GM19238 (cell line): ENCODE data around the gene AGRN.
A peak's percentile ranks its signal among the peaks of the same experiment; 100 is the strongest.
"Not testable (repeated sequence)": the region's sequence is repeated elsewhere in the genome, so short reads cannot be mapped to it uniquely, and the experiment has no call there.

Source experiments
- DNase-seq: peaks from one replicate; pipeline ENCODE4 v3.0.0; 2011; ENCODE audit warnings: low spot score; ENCODE audit not compliant: insufficient read length

Gene AGRN

DNA sequence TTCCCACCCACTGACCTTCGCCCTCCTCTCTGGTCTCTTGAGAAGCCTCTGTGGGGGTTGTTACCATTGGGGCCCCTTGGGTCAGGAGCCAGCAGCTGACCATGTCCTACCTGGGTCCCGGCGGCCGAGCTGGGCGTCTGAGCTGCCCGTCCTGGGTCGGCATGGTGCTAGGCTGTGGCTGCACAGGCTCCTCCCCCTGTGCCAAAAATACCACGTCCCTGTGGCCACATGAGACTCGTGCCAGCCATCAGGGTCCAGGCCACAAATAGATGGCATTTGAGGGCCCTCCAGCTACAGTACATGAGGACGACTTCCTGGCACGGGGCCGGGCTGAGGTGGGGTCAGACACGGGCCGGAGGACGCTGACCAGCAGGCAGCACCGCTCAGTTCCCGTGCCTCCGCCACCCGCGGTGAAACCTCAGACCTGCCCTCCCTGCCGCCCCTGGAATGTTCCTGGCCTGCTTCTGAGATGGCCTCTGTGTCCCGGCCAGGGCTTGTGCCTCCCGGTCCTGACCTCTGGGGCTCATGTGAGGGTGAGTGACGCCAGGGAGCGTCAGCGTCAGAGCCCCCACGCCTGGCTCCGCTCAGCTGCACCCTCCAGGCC is 37.9 kb upstream of the AGRN start, which contains the start of gene PERM1:
PERM1 (minus strand) TSS at position 139 of the 604 bp plus-strand sequence. CDS start 1,064 bp downstream, outside the sequence.
- DNase-seq, result no peak

DNA sequence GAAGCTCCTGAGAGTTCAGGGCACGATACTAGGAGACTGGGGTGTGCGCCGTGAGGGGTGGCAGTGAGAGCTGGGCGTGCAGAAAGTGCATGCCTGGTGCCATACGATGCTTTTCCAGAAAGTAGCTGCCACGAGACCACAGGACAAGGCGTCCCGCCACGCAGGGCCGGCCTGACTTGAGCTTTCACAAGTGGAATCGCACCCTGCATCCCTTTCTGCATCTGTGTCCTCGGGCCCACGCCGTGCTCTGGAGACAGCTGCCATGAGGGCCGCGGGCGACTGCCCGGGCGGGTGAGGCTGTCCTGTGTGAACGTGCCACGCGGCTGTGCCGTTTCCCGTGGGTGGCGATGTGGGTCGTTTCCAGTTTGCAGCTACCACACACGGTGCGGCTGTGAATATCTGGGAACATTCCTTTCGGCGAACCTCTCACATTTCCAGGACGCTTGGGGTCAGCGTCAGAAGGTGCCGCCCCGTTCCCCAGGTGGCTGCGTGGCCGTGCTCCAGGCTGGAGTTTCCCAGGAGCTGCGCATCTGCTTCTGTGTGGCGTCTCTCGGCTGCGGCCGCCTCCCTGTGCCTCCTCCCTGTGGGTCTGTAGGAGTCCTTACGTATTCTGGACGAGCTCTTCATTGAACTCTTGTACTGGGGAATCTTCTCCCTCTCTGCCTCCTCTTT is 37.0 kb upstream of the AGRN start:
- no peak for DNase-seq

DNA sequence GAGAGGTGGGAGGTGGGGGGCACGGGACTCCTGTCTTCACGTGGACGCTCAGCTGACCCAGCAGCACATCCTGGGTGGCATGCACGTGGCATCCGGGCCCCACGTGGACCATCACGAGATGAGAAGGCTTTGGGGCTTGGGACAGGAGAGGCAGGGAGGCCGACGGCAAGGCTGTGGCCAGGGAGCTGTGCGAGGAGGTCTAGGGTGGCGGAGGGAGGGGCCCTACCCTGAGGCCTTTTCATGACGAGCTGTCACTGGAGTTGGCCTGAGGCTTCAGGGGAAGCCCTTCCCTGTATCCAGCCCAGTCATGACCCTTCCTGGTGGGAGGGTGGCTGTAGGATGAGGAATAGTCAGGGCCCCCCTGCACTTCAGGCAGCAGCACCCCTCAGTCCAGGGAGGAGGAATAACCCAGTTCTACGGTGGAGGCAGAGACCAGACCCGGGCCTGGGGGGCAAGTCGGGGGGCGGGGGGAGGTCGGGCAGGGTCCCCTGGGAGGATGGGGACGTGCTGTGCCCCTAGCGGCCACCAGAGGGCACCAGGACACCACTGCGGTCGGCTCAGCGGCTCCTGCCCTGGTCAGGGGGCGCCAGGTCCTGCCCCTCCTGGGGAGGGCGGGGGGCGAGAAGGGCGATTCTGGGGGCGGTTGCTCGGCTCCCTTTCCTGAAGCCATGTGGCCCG is 36.0 kb upstream of the AGRN start:
- DNase-seq, result peak; percentile 84

DNA sequence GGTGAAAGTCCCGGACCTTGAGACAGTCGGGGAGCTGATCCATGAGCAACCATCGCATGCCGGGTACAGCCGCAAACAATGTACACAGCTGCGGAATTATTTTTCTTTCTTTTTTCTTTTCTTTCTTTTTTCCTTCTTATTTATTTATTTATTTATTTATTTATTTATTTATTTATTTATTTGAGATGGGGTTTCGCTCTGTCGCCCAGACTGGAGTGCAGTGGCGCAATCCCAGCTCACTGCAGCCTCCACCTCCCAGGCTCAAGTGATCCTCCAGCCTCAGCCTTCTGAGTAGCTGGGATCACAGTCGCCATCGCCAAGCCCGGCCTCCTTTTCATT is 35.5 kb upstream of the AGRN start:
- no peak for DNase-seq

DNA sequence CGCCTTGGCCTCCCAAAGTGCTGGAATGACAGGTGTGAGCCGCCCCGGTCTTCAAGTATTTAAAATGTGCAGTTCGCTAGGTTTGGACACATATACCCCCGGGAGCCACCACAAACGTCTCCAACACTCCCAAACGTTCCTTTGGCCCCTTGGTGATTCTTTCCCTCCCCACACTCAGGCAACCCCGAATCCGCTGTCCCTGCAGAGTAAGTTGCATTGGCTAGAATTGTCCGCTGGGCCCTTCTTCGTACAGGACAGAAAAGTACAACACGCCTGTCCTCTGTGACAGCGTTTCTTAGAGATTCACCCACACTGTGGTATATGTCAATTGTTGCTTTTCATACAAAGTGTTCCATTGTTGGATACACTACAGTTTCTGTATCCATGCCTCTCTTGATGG is 34.8 kb upstream of the AGRN start:
- DNase-seq, result no peak

DNA sequence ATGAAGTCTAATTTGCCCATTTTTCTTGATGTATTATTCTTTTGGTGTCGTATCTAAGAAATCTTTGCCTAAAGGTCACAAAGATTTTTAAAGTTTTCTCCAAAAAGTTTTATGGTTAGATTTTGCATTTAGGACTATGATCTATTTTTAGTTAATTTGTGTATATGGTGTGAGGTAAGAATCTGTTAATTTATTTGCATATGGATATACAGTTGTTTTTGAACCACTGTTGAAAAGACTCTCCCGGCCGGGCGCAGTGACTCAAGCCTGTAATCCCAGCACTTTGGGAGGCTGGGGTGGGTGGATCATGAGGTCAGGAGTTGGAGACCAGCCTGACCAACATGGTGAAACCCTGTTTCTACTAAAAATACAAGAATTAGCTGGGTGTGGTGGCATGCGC is 31.9 kb upstream of the AGRN start:
- DNase-seq, result not testable (repeated sequence)

DNA sequence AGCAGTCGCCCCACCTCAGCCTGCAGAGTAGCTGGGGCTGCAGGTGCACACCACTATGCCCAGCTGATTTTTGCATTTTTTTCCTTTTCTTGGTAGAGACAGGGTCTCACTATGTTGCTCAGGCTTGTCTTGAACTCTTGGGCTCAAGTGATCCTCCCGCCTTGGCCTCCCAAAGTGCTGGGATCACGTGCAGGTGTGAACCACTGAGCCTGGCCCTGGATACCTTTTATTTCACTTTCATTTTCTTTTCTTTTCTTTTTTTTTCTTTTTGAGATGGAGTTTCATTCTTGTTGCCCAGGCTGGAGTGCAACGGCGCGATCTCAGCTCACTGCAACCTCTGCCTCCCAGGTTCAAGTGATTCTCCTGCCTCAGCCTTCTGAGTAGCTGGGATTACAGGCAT is 28.6 kb upstream of the AGRN start:
- DNase-seq, result not testable (repeated sequence)

DNA sequence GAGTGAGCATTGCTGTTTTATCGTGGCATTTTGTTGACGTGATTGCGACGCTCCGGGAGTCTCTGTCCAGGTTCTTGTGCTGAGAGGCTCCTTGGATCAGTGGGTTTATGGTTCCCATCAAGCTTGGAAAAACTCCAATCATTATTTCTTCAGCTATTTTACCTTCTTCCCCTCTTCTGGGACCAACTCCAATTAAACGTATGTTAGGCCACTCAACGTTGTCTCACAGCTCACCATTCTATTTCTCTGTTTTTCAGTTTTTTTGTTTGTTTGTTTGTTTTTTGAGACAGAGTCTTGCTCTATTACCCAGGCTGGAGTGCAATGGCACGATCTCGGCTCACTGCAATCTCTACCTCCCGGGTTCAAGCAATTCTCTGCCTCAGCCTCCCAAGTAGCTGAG is 28.0 kb upstream of the AGRN start:
- DNase-seq, result no peak

DNA sequence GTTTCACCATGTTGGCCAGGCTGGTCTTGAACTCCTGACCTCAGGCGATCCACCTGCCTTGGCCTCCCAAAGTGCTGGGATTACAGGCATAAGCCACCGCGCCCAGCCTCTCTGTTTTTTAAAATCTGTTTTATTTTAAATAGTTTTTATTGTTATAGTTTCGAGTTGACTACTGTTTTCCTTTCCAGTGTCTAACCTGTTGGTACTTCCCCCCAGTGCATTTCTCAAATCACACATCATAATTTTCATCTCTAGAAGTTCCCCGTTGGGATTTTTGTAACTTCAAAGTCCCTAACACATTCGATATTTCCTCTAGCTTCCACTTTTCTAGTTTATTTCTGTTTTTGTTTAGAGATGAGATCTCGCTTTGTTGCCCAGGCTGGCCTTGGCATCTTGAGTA is 27.6 kb upstream of the AGRN start:
- no peak for DNase-seq

DNA sequence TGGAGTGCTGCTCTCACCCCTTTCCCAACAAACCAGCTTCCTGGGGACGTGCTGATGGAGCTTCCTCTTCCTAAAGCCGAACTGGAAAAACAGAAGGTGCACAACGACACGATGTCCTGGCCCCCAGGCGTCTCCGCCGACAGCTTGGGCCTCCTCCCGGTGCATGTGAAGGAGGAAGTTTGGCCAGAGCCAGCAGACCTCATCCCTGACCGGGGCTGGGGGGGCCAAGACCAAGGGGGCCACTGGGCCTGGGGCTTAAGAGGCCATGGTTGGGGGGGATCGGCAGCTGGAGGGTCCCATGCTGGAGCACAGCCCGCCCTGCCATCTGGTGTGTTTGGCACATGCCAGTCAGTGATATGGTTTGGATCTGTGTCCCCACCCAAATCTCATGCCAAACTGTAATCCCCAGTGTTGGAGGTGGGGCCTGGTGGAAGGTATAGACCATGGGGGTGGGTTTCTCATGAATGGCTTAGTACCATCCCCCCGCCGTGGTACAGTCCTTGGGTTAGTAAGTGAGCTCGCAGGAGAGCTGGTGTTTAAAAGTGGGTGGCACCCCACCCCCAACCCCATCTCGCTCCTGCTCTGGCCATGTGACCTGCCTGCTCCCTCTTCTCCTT is 26.4 kb upstream of the AGRN start:
- no peak for DNase-seq

DNA sequence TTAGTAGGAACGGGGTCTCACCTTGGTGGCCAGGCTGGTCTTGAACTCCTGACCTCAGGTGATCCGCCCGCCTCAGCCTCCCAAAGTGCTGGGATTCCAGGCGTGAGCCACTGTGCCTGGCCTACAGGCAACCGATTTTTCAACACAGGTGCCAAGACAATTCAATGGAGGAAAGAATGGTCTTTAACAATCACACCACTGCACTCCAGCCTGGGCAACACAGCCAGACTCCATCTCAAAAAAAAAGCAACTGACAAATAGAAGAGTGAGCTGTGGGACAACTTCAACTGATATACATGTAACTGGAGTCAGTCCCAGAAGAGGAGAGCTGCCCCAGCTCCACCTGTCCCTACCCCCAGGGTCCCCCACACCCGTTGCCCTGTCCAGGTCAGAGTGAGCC is 25.4 kb upstream of the AGRN start:
- DNase-seq, result not testable (repeated sequence)

DNA sequence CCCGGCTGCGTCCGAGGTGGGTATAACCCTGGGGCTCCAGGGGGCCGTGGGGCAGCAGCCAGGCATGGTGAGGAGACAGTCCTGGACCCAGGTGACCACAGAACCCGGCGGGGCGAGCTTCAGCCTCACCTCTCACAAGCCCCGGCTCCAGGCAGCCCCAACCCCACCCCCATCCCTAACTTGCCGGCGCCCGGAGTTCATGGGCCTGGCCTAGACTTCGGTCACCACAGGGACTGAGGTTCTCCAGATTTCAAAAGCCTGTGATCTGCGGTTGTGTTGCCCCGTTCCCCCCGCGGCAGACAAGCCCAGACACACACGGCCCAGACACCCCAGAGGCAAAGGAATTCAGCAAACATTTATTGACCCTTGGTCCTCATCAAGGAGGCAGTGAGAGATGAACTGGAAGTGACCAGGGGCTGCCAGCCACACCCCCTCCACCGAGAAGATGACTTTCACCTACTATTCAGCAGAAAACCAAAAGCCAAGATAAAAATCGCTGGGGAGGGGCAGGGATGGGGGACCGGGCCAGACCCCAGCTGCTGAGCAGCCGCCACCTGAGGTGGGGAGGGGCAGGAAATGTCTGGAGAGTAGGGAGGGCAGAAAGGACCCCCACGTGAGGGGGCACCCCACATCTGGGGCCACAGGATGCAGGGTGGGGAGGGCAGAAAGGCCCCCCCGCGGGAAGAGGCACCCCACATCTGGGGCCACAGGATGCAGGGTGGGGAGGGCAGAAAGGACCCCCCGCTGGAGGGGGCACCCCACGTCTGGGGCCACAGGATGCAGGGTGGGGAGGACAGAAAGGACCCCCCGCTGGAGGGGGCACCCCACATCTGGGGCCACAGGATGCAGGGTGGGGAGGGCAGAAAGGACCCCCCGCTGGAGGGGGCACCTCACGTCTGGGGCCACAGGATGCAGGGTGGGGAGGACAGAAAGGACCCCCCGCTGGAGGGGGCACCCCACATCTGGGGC is 24.0 kb upstream of the AGRN start:
- no peak for DNase-seq

DNA sequence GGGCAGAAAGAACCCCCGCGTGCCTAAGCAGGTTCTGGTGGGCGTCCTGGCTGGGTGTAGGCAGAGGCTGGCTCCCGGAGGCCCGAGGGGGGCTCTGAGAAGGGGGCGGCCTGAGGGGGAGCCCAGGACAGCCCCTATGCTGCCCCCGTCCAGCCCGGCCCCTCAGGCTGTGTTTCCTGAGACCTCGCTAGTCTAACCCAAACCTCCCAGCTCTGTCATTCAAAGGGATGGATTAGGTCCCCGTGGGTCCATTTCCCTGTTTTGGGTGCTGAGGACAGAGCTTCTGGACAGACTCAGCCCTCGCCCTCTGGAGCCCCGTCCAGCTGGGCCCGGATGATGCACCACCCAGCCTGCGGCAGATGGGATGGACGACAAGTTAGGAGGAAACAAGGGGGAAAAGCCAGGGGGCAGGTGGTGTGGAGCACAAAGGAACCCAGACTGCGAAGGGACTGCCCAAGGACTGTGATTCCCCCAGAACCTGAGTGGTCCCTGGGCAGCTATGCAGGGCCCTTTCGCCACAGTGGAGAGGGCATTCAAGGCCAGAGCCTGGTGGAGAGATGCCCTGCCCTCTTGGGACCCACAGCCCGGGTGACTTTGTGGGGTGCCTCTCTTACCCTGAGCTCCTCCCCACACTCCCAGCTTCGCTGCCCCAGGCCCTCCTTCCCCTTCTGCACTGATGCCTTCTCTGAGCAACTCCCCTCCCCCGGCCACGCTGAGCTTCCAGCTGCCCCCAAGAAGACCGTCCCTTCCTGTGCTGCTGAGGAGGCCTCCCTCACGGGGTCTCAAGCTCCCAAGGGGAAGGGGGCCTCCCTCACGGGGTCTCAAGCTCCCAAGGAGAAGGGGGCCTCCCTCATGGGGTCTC is 22.8 kb upstream of the AGRN start:
- no peak for DNase-seq

DNA sequence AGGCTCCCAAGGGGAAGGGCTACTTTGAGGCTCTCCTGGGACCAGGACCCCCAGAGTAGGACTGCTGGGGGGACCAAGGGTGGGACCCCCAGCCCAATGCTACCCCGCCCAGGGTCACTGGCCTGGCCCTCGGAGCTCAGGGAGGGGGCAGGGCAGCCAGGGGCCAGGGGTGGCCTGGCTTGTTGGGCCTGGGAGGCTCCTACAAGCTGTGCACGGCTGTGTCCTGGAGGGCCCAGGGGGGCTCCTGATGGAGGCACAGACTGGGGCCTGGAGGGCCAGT is 22.3 kb upstream of the AGRN start:
- DNase-seq, result no peak

DNA sequence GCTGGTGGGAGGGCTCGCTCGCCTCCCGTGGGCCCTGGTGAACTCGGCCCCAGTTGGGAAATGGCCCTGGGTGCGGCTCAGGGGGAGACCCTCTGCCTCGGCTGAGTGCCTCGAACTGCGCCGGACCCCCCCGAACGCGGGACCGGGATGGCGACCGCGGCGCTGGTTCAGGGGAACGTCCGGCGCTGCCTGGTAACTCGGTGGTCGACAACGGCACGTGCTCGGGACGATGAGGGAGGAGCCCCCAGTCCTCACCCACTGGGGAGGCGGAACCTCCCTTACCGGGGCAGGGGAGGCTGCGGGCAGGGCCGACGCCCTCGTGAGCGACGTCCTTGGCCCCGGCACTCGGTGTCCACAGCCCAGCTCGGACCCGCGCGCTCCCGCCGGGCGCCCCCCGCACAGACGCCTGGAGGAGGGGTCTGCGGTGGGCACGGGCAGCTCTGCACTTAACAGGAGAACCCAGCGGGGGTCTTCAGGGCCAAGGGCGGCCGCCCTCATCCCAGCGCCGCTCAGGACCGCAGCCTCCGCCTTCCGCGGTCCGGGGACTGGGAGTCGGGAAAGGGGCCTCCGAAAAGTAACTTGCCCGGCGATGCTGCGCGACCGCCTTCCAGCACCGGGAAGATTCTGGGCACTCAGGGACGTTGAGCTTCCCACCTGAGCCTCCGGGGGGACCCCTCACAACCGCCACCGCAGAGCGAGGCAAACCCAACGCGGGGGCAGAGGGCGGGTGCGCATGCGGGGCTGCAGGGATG is 21.8 kb upstream of the AGRN start:
- DNase-seq, result peak; percentile 5

DNA sequence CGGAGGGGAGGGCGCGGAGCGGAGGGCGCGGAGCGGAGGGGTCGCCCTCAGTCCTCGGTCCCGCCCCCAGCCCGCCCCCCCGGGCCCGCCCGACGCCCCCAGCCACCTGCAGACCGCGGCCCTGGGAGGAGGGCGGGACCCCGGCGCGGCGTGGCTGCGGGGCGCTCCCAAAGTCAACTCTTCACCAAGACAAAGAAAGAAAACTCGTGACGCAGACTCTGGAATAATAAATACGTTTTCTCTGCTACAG is 21.2 kb upstream of the AGRN start:
- peak; percentile 7 for DNase-seq

DNA sequence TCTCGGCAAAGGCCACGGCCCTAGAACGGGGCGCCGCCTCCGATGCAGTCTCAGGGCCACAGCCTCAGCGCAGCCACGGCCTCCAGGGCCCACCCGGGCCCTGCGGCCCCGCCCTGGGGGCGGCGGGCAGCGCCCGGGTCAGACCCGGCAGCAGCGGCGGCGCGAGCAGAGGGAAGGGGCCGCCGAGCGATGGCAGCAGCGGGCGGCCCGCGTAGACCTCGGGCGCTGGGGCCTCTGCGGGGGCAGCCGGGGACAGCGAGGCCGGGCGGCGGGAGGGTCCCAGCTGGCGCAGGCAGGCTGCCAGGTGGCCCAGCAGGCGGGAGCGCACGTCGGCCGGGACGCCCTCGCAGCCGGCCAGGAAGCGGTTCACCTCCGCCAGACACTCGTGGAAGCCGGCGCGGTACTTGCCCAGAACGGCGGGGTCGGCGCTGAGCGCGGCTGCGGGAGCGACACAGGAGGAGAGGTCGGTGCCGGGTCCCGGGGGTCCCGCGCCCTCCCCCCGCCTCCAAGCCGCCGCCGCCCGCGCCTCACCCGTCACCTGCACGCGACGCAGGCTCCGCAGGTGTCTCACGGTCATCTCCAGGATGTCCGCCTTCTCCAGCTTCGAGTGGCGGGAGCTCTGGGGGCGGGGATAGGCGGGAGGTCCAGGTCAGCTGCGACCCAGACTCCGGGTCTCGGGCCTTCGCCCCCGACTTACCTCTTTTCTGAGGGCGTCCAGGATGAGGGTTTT is 20.8 kb upstream of the AGRN start:
- peak; percentile 23 for DNase-seq

DNA sequence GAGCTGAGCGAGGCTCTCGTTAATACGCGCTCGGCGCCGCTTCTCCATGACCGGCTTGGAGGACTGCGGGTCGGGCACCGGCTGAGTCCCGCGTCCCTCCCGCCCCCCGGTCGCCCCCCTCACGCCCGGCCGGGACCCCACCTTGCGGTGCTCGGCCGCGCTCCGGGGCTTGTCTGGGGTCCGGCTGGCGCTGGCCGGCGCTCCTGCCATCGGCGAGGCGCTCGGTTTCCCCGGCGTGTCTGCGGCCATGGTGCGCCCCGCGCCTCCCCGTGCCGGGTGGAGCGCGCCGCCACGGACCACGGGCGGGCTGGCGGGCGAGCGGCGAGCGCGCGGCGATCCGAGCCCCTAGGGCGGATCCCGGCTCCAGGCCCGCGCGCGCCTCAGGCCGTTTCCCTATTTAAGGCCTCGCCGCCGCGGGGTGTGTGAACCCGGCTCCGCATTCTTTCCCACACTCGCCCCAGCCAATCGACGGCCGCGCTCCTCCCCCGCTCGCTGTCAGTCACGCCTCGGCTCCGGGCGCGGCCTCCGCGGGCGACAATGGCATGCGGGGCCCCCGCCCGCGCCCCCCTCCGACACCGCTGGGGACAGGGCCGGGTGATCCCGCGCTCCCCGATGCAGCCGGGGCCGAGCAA is 20.1 kb upstream of the AGRN start, which contains the start of gene HES4:
HES4 (minus strand) TSS at position 373 of the 632 bp plus-strand sequence; CDS start at position 249, 124 bp downstream.
- no peak for DNase-seq
